GM18951 (cell line): ENCODE data around the gene NRP2.

Experiments
- POLR2A ChIP-seq: IDR thresholded peaks from 4 replicates; pipeline ENCODE4 v1.6.1; 2011; ENCODE audit warnings: mild to moderate bottlenecking; ENCODE audit not compliant: insufficient read length, insufficient read depth; ENCODE audit errors: extremely low read depth
- in situ Hi-C: fragments of 300-500 bp; cut with MboI; formaldehyde crosslinking; loops from one replicate; pipeline ENCODE4 v1.12.0; 2022; ENCODE audit warnings: low sequenced_read_pairs, mixed read lengths, inconsistent platforms; ENCODE audit not compliant: unreplicated experiment

The NRP2 gene

DNA sequence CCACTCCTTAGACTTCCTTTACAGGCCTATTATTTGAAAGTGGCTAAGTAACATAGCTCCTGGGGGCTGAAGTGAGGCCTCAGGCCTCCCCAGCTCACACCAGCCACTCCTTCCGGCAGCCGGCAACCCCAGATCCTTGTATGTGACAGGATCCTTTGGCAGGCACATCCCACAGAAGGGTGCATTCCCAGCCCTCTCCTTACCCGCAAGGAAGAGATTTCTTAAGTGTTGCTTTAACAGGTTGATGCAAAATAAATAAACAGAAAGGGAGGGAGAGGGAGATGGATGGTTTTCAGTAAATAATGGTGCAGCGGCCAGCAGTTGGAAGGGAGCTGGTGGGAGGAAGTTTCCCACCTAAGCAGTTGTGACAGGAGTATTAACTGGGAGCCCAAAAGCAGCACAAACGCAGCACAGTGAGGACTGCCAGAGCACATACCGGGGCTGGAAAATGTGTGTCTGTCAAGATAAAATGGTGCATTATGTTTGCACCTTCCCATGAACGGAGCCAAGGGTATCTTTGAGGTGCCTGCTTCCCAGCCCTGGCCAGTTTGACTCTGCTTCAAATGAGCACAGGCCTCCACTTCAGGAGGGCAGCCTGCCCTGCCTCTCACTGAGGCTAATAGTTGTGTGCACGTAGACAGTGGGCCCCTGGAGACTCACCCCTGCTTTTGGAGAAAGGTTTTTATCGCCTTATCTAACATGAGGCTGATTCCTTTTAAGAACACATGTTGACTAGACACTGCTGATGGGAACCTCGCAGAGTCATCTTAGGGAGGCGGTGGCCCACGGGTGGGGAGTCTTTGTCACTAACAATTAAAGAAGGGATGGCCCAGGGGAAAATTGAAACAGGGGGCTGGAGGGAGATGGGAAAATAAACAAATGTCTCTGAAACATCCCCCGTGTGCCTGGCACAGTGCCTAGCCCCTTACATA lies 32.8 kb downstream of the NRP2 start:
- in situ Hi-C loops: no loop called here
- TF ChIP-seq POLR2A: no peak

DNA sequence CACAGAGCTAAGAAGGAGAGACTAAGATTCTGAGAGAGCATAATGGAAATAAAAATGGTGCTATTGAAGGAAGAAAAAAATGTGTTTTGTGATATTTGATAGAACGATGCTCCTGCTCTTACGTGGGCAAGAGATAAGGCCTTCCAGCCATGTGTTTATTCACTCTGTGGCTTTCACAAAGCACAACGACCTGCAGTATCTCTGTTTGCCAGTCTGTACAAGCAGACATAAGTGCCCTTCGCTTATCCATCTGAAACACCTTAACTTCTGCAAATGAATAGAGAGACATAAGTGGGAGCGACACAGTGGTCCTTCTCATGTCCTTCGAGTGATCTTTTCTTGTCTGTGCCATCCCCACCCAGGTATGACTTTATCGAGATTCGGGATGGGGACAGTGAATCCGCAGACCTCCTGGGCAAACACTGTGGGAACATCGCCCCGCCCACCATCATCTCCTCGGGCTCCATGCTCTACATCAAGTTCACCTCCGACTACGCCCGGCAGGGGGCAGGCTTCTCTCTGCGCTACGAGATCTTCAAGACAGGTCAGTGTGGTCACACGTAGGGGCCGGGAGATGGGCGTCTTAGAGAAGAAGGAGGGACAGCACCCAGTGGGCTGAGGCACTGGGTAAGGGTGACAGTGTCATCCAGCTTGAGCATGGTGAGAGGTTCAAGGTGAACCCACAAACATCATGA lies 33.7 kb downstream of the NRP2 start:
- no peak for TF ChIP-seq POLR2A
- in situ Hi-C loops: no loop called here

DNA sequence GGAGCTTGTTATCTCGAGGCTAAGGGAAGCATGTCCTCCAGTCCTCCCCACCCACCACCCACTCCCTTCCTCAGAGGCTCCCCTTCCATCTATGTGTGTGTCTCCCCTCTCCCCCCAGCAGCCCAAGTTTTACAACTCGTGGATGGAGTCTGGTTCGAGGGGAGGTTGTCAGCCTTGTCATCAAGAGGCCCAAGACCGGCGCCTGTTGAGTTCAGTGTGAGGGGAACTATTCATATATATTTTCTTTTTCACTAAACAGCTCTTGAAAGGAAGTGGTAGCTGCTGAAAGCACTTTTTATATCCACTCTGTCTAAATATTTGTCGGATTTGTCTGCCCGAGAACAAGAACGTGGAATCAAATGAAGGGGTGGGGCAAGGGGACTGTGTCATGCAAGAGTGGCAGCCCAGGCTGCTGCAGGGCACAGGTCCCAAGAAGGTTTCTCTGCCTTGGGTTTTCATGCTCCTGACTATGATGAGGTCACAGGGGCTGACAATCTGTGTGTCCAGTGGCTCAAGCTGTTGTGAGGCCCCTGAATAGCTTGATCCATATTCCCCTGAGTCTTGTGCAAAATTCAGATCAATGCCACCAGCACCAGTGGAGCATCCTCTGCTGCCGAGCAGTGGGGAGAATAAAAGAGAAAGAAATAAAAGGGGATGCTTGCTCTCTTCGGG lies 35.0 kb downstream of the NRP2 start:
- in situ Hi-C loops: no loop called here
- no peak for TF ChIP-seq POLR2A

DNA sequence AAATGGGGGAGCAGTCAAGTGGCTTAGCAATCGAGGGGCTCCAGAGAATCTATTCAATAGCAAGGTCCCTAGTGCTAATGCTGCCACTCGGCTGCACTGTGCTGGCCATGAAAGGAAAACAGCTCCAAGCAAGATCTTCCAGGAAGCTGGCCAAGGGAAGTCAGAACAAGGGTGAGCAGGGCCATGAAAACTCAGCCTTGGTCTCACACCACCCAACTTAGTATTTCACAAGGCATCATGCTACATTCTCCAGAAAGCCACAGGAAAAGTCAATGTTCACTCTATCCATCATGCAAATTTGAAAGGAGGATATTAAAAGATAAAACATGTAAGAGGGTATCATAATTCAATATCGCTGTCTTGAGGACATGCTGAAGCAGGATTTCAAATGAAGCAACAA lies 35.7 kb downstream of the NRP2 start:
- in situ Hi-C loops: no loop called here
- no peak for TF ChIP-seq POLR2A

DNA sequence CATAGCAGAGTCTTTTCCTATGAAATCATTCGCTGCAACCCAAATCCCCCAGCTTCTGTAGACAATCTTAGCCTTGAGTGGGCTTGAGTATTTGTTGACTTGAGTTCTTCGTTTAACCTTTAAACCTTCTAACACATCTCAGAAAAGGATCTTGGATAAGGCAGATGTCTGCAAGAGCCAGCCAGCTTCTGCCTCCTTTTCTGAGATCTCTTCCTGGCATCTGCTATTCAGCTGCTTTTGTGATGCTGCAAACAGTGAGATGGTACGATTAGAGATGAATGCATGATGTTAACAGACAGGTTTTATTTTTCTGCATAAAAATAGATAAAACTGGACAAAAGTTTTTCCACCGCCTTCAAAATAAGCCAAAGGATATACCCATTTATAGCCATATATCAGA lies 37.5 kb downstream of the NRP2 start:
- in situ Hi-C loops: no loop called here
- no peak for TF ChIP-seq POLR2A

DNA sequence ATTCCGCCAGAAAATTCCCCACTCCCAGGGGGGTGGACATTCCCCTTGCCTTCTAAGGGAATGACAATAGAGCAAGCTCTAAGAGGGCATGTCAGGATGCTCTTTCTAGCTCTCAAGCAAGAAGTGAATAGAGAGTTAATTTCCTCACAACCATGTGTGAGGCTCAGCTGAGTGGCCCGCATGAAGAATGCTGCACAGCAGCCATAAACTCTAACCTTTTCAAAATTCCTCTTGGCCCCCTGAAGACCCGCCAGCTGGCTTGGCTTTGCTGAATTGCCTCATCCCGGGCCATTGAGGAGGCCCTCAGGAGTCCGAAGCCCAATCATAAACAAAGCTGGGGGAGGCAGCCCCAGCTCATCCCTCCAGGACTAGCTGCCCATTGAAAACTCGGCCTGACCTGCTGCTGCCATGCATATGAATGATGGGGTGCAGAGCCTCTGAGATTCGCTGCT lies 38.2 kb downstream of the NRP2 start:
- in situ Hi-C loops: no loop called here
- TF ChIP-seq POLR2A: no peak

DNA sequence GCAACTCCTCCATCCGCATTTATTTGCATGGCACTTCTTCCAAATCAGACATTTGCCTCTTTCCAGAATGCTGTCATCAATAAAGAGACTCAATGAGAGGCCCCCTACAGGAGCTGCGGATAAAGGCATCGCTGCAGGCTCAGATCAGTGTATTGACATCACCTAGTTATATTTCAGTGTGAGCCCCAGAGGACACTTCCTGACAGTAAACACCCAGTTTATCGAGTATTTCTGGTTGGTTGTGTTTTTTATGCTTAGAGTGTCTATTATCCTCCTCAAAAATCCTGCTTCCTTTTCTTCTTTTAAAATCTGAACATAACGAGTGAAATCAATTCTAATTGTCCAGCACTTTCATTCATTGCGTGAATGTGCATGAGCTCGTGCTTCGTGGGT lies 38.8 kb downstream of the NRP2 start:
- no peak for TF ChIP-seq POLR2A

DNA sequence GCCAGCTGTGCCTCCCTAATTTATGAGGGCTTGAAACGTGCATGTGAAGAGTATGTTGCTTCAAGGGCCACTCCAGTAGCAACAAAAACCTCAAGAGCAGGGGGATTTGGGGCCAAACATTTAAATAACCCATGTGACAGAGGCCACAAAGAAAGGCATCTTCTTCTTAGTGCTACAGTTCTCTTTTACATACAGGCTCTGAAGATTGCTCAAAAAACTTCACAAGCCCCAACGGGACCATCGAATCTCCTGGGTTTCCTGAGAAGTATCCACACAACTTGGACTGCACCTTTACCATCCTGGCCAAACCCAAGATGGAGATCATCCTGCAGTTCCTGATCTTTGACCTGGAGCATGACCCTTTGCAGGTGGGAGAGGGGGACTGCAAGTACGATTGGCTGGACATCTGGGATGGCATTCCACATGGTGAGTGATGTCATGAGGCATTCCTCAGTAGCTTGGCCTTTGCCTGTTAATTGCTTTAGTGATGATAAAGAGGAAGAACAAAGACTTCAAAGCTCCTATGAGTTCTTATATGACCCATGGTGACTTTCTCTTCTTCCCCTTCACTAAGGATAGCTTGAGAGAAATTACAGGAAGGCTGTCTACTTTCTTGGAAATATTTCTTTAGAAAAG lies 40.1 kb downstream of the NRP2 start:
- TF ChIP-seq POLR2A: no peak
- in situ Hi-C loops: no loop called here

More for the DNA sequence above, 38.8 kb downstream of the NRP2 start:
- in situ Hi-C loops: no loop called here

DNA sequence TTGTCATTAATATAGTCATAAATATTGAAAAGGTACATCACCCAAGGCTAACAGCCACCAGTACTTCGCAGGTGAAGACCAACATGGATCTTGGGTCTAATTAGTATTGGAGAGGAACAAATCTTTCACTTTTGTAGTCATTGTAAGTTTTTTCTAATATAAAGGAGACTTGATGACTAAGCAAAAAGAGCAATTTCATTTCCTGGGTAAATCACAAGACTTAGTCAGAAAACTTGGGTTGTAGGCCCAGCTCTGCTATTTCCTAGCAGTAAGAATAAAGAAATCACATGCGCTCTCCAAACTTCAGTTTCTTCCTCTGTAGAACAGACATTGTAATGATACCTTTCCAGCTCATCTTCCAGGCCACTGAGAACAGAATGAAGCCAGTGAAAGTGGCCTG lies 40.9 kb downstream of the NRP2 start:
- in situ Hi-C loops: no loop called here
- TF ChIP-seq POLR2A: no peak

DNA sequence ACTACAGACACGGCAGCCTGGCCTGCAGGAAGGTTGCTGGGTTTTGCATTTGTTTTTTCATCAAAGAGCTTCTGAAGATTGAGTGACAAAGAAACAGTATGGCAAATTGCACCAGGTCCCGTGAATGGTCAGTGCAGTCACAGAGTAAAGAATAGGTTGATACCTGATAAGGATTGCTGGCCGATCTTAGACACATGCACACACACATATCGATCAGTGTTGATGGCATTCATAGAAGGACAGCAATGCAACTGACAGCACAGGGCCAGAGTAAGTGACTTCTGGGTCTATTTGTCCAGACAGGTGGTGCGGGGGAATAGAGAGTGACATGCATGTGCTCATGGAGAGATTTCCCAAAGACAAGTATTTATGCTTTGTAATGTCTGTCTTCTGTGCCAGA lies 42.8 kb downstream of the NRP2 start:
- TF ChIP-seq POLR2A: no peak
- in situ Hi-C loops: no loop called here

DNA sequence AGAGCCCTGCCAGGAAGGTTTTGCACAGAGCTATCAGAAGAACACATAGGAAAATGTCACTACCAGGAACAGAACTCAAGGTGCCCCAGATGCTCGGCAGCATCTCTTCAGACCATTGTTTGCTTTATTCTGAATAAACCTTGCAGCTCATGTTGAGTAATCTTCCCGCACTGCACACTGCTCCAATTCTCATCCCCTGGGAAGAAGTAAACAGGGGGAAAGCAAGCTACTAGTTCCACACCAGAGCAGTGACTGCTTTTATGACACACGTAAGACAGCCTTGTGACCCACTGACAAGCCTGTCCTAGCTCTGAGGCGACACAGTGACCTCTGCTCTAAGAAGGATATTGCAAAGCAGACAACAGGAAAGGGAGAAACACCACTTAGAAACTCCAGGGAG lies 44.2 kb downstream of the NRP2 start:
- no peak for TF ChIP-seq POLR2A
- in situ Hi-C loops: no loop called here

DNA sequence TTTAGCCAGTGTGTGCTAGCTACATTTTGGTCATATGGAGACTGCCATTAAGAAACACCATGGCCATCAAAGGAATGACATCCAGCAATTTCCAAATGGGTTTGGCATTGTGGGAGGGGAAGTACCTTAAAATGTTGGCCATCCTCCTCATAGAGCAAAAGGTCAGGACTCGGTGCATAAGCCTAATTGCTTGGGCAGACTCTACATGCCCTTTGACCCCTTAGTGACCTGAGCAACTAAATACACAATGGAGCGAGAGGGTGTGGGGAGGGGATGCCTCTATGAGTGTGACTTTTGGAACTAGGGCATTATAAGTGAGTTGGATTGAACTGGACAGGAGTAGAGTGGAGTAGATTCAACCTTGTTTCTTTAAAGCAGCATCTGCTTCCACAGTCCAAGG lies 44.9 kb downstream of the NRP2 start:
- in situ Hi-C loops: no loop called here
- no peak for TF ChIP-seq POLR2A

DNA sequence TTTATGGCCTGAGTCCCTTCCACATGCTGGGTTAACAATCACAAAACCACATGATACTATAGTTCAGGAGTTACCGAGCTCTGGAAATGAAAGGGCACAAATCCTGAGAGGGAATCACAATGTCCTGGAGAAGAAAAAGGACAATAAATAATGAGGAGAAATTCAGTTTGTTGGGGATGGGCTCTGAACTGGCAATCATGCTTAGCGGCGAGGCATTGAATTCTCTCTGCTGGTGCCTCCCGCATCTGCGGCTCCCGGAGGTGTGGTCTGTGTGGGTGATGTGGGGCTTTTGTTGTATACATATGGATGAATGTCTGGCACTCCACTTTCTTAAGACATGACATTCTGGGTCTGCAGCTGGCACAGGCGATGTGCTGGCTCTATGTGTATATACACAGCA lies 46.1 kb downstream of the NRP2 start:
- no peak for TF ChIP-seq POLR2A
- in situ Hi-C loops: no loop called here
